ENCODE measurements around the gene RBM24. TPM values are rescaled to one million over a fixed set of nuclear protein-coding genes. Genes with fewer than 3 reads are reported as not detected.

The RBM24 gene
- total RNA-seq, 1 donor from 2014 or later, result 0.26 TPM

DNA sequence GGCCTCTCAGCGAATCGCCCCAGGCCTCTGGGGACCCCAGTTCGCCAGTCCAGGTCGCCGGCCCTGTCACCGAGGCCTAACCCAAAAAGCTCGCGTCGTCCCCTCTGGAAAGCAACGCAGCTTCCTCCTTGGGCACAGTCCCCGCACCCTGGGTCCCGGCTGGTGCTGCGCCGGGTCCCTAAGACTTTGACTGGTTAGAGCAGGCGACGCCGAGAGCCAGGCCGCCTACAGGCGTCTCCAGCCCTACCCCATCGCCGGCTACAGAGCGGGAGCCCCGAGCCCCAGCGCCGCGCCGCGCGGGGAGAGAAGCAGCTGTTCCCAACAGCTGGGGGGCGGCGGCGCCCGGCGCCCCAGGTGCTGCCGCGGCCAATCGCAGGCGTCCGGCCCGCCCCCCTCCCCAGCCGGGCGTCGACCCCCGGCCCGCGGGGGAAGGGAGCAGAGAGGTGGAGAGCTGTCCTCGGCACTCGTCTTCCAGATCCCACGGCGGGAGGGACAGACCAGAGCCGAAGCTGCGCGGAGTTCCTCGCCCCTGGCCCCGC is 540 bp upstream of the RBM24 start:
- no peaks in the 10 kb centered on the region for H3K27me3 ChIP-seq (ENCODE audit: control insufficient read depth, insufficient read depth, low read length)
- H3K36me3 ChIP-seq (ENCODE audit: control insufficient read depth, insufficient read depth, low read length), result no peaks in the 10 kb centered on the region
- FAIRE-seq (no peak), DNase-seq (ENCODE audit: low read depth) (no peak)
- TF ChIP-seq CTCF (IDR thresholded peaks at IDR 0.05; ENCODE audit: insufficient read depth, low read length, severe bottlenecking), result no peak
- H3K4me3 ChIP-seq (ENCODE audit: low read depth, low read length), result peak overlapping the region; percentile 59

DNA sequence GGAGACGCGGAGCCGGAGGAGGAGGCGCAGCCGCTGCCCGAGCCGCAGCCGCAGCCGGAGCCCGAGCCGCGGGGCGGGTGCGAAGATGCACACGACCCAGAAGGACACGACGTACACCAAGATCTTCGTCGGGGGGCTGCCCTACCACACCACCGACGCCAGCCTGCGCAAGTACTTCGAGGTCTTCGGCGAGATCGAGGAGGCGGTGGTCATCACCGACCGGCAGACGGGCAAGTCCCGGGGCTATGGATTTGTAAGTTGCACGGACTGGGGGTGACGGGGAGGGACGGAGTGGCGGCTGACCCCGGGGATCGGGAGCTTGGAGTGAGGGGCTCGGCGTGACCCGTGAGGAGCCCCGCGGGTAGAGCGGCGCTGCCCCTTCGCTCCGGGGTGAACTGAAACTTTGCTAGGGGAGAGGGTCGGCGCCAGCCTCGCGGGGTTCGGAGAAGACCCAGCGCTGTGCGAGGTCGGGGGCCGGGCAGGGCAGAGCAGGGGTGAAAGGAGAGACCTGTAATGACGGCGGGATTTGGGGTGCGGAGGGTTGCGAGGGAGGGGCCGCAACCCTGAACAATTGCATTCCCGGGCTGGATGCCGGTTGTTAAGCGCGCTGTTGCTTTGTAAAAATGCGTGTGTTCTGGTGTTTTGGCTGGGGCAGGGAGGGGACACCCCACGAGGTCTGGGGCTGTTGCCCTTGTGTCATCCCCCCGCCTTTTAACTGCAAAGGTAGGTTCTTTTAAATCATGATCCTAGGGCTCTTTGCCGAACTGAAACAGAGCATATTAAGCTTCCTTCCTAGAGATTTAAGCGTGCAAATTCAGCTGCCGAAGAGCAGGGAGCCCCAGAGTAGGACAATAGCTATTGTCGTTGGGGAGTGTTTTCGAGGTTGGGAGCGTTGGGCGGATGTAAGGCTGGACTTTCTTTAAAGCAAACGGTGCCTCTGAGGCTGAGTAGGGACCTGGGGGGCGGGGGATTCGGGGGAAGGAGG is 628 bp downstream of the RBM24 start:
- no peaks in the 10 kb centered on the region for H3K27me3 ChIP-seq (ENCODE audit: control insufficient read depth, insufficient read depth, low read length)
- peak overlapping the region; percentile 59 for H3K4me3 ChIP-seq (ENCODE audit: low read depth, low read length)
- FAIRE-seq, result no peak
- TF ChIP-seq CTCF (IDR thresholded peaks at IDR 0.05; ENCODE audit: insufficient read depth, low read length, severe bottlenecking), result no peak
- no peak for DNase-seq (ENCODE audit: low read depth)
- no peaks in the 10 kb centered on the region for H3K36me3 ChIP-seq (ENCODE audit: control insufficient read depth, insufficient read depth, low read length)

- Histone ChIP-seq H3K36me3 (ENCODE audit: control insufficient read depth, insufficient read depth, low read length) (no peaks in the 10 kb centered on the region), H3K27me3 (ENCODE audit: control insufficient read depth, insufficient read depth, low read length) (no peaks in the 10 kb centered on the region), H3K4me3 (ENCODE audit: low read depth, low read length) (no peak overlapping the region)
- no peak for FAIRE-seq
- TF ChIP-seq CTCF (IDR thresholded peaks at IDR 0.05; ENCODE audit: insufficient read depth, low read length, severe bottlenecking), result no peak
- DNase-seq (ENCODE audit: low read depth), result no peak
These were observed 1.9 kb downstream of the RBM24 start for GRCh38 chr6:17283074-17283473.

- no peak for TF ChIP-seq CTCF (IDR thresholded peaks at IDR 0.05; ENCODE audit: insufficient read depth, low read length, severe bottlenecking)
- FAIRE-seq (no peak), DNase-seq (ENCODE audit: low read depth) (peak; percentile 23)
- Histone ChIP-seq H3K36me3 (ENCODE audit: control insufficient read depth, insufficient read depth, low read length) (no peaks in the 10 kb centered on the region), H3K4me3 (ENCODE audit: low read depth, low read length) (no peak overlapping the region), H3K27me3 (ENCODE audit: control insufficient read depth, insufficient read depth, low read length) (no peaks in the 10 kb centered on the region)
These were observed 8.5 kb downstream of the RBM24 start for GRCh38 chr6:17289630-17290061.

DNA sequence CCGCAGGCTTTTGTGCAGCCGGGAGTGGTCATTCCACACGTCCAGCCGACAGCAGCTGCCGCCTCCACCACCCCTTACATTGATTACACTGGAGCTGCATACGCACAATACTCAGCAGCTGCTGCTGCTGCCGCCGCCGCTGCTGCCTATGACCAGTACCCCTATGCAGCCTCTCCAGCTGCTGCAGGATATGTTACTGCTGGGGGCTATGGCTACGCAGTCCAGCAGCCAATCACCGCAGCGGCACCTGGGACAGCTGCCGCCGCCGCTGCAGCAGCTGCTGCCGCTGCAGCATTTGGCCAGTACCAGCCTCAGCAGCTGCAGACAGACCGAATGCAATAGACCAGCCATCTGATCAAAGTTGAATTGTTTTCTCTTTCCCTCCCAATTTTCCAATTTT is 10.6 kb downstream of the RBM24 start:
- no peaks in the 10 kb centered on the region for H3K27me3 ChIP-seq (ENCODE audit: control insufficient read depth, insufficient read depth, low read length)
- no peak for FAIRE-seq
- no peak for TF ChIP-seq CTCF (IDR thresholded peaks at IDR 0.05; ENCODE audit: insufficient read depth, low read length, severe bottlenecking)
- H3K4me3 ChIP-seq (ENCODE audit: low read depth, low read length), result no peak overlapping the region
- H3K36me3 ChIP-seq (ENCODE audit: control insufficient read depth, insufficient read depth, low read length), result no peaks in the 10 kb centered on the region
- DNase-seq (ENCODE audit: low read depth), result no peak
